Measurements from ENCODE around the gene COMMD10. TPM values are rescaled to one million over a fixed set of nuclear protein-coding genes. Genes with fewer than 3 reads are reported as not detected.

The COMMD10 gene
- total RNA-seq, 1 experiment from 2014 or later = 39.8 TPM

DNA sequence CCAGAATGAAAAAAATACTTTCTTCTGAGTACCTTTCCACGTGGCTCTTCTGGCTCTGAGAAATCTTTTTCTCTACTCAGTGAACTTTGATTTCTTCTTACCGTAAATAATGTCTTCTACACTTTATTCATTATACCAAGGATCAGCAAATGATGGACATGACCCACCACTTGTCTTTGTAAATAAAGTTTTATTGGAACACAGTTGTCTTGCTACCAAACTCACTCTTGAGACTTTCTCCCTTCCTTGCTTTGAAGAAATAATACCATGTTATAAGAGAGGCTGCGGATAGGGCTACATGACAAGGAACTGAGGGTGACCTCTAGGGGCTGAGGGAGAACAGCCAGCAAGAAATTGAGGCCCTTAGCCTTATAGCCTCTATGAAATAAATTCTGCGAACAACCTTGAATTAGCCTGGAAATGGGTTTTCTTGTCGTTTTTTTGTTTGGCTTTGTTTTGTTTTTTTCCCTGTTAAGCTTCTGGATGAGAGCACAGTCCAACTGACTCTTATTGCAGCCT lies 212.5 kb downstream of the COMMD10 start:
- Mint-ChIP-seq H3K4me1 (ENCODE audit: low read depth, unreplicated experiment) (peaks cover 11% of the 10 kb centered on the region), H3K36me3 (ENCODE audit: insufficient read depth, unreplicated experiment) (no peaks in the 10 kb centered on the region), H3K27me3 (ENCODE audit: unreplicated experiment) (no peaks in the 10 kb centered on the region), H3K4me3 (ENCODE audit: low read depth, unreplicated experiment) (no peak overlapping the region), H3K27ac (ENCODE audit: unreplicated experiment) (no peak overlapping the region), H3K9me3 (ENCODE audit: low read depth, unreplicated experiment) (no peaks in the 10 kb centered on the region)
- TF ChIP-seq, protein P1, sequence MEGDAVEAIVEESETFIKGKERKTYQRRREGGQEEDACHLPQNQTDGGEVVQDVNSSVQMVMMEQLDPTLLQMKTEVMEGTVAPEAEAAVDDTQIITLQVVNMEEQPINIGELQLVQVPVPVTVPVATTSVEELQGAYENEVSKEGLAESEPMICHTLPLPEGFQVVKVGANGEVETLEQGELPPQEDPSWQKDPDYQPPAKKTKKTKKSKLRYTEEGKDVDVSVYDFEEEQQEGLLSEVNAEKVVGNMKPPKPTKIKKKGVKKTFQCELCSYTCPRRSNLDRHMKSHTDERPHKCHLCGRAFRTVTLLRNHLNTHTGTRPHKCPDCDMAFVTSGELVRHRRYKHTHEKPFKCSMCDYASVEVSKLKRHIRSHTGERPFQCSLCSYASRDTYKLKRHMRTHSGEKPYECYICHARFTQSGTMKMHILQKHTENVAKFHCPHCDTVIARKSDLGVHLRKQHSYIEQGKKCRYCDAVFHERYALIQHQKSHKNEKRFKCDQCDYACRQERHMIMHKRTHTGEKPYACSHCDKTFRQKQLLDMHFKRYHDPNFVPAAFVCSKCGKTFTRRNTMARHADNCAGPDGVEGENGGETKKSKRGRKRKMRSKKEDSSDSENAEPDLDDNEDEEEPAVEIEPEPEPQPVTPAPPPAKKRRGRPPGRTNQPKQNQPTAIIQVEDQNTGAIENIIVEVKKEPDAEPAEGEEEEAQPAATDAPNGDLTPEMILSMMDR (IDR thresholded peaks at IDR 0.05; ENCODE audit: unreplicated experiment) = no peak
- intact Hi-C loops (cut with micrococcal nuclease; ENCODE audit: unreplicated experiment) = no loop called here
- DNase-seq = no peak
- CTCF ChIA-PET = no interaction called here
- no TSS peak for BruUV-seq (replicated peaks)

DNA sequence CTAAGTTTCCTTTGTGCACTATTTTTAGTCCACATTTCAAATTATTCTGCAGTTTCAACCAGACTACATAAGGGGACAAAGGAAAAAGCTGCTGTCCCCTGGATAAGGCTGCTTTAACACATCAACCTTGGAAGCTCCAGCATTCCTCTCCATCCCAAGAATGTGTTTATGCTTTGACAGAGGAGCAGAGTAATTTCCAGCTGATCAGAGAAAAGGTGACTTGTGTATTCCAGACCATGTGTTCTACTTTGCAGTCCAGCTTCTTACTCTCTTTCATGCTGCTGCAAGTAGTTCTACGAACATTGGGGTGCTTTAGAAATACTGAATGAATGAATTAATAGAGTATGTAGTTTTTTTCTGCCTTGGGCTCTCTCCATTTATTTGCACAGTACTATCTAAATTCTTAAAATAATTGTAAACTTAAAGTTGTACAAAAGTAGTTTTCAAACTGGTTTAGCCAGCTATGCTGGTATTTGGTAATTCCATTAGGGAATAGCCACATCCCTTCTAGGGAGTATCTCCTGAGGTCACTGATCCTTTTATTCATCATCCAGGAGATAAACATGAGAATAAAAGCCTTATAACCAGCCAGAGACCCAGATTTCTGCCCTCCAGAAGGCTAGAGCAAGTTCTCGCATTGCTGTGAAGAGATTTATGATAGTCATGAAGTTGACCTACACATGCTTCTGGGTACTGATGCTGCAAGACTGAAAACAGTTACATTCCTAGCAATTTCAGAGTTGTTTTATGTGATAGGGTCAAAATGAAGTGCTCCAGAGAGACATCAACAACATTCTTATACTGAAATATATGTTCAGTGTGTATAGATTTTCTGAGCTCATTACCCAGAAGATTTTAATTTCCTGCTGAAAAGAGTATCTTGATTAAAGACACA lies 215.2 kb downstream of the COMMD10 start:
- H3K27ac Mint-ChIP-seq (ENCODE audit: unreplicated experiment) = no peak overlapping the region
- no peaks in the 10 kb centered on the region for H3K27me3 Mint-ChIP-seq (ENCODE audit: unreplicated experiment)
- no peaks in the 10 kb centered on the region for H3K9me3 Mint-ChIP-seq (ENCODE audit: low read depth, unreplicated experiment)
- intact Hi-C loops (cut with micrococcal nuclease; ENCODE audit: unreplicated experiment) = no loop called here
- TF ChIP-seq, protein P1 (IDR thresholded peaks at IDR 0.05; ENCODE audit: unreplicated experiment) = no peak
- no peaks in the 10 kb centered on the region for H3K36me3 Mint-ChIP-seq (ENCODE audit: insufficient read depth, unreplicated experiment)
- H3K4me3 Mint-ChIP-seq (ENCODE audit: low read depth, unreplicated experiment) = no peak overlapping the region
- no peak for DNase-seq
- CTCF ChIA-PET = no interaction called here
- BruUV-seq (replicated peaks) = no TSS peak
- peaks cover 11% of the 10 kb centered on the region for H3K4me1 Mint-ChIP-seq (ENCODE audit: low read depth, unreplicated experiment)

DNA sequence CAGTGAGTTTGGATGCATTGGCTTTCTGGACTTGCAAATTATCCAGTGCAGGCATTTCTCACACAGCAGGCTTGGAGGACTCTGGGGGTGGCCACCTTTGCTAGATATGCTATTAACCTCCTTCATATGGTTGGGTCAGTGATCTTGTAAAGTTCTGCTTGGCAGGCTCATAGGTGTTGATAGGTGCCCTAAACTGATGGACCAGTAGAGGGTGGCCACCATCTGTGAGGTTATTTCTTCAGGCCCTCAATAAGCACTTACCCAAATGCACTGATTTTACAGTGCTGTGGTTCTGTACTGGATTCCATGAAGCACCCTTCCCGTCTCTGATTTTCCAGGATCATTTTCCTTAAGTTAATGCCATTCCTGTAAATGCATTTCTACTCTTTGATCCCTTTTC lies 216.3 kb downstream of the COMMD10 start:
- Mint-ChIP-seq H3K27ac (ENCODE audit: unreplicated experiment) (no peak overlapping the region), H3K4me1 (ENCODE audit: low read depth, unreplicated experiment) (peaks cover 9% of the 10 kb centered on the region), H3K4me3 (ENCODE audit: low read depth, unreplicated experiment) (no peak overlapping the region), H3K36me3 (ENCODE audit: insufficient read depth, unreplicated experiment) (no peaks in the 10 kb centered on the region), H3K27me3 (ENCODE audit: unreplicated experiment) (no peaks in the 10 kb centered on the region), H3K9me3 (ENCODE audit: low read depth, unreplicated experiment) (no peaks in the 10 kb centered on the region)
- BruUV-seq (replicated peaks) = no TSS peak
- DNase-seq = no peak
- TF ChIP-seq, protein P1 (IDR thresholded peaks at IDR 0.05; ENCODE audit: unreplicated experiment) = no peak
- intact Hi-C loops (cut with micrococcal nuclease; ENCODE audit: unreplicated experiment) = no loop called here
- CTCF ChIA-PET = no interaction called here

DNA sequence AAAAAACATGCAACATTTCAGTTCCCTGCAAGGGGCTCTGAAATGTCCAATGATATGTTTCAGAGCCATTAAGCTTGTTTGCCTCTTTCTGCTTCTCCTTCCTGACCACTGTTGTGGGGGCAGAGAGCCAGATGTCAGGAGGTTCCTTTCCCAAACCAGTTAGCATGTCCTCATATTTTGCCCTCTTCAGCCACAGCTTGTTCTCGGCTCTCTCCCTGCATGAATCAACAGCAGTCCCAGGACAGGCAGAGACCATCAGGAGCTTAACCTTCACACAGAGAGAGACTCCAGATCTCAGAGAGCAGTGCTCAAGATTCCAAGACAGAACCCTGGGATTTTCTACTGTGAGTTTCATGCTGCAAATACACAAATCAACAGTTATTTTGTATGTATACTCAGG lies 218.5 kb downstream of the COMMD10 start:
- H3K27ac Mint-ChIP-seq (ENCODE audit: unreplicated experiment) = no peak overlapping the region
- H3K4me1 Mint-ChIP-seq (ENCODE audit: low read depth, unreplicated experiment) = no peaks in the 10 kb centered on the region
- CTCF ChIA-PET = interaction anchor here (0.6 to 0.7 kb wide), 2 partner anchors 9 to 61 kb away, joined by 3 to 4 read pairs; no protein-coding TSS in a partner anchor
- no peak overlapping the region for H3K4me3 Mint-ChIP-seq (ENCODE audit: low read depth, unreplicated experiment)
- BruUV-seq (replicated peaks) = no TSS peak
- peaks cover 7% of the 10 kb centered on the region for H3K9me3 Mint-ChIP-seq (ENCODE audit: low read depth, unreplicated experiment)
- H3K27me3 Mint-ChIP-seq (ENCODE audit: unreplicated experiment) = no peaks in the 10 kb centered on the region
- intact Hi-C loops (cut with micrococcal nuclease; ENCODE audit: unreplicated experiment) = no loop called here
- TF ChIP-seq, protein P1 (IDR thresholded peaks at IDR 0.05; ENCODE audit: unreplicated experiment) = no peak
- H3K36me3 Mint-ChIP-seq (ENCODE audit: insufficient read depth, unreplicated experiment) = no peaks in the 10 kb centered on the region
- DNase-seq = no peak

Data from Calu3 (cell line).